ENCODE results near the gene SF3B5. TPM values are rescaled to one million over a fixed set of nuclear protein-coding genes. Genes with fewer than 3 reads are reported as not detected.

The SF3B5 gene
- total RNA-seq, 1 donor from 2014 or later, result 200 TPM

GRCh38 chr6:144110210-144110609 is 14.8 kb upstream of the SF3B5 start:
- TF ChIP-seq CTCF (conservative IDR thresholded peaks at IDR 0.05; ENCODE audit: low read depth, low read length), result no peak
- DNase-seq (ENCODE audit: low read depth), result no peak
- no peak overlapping the region for H3K4me3 ChIP-seq (ENCODE audit: low read depth, low read length)

DNA sequence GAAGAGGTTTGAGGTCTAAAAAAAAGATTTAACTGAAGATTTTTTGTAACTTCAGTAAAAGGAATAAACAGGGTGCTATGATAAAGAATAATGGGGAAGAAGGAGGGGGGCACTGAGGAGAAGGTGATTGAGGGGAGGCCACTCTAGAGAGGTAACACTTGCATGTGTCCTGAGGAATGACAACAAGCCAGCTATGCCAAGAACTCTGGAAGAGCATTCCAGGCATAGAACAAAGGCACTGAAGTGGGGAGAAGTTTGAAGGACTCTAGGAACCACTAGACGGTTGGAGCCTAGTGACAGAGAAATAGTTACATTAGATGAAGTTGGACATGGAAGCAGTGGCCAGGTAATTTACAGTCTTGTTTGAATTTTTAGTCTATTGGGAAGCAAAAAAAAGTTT is 10.8 kb upstream of the SF3B5 start:
- no peak for TF ChIP-seq CTCF (conservative IDR thresholded peaks at IDR 0.05; ENCODE audit: low read depth, low read length)
- H3K4me3 ChIP-seq (ENCODE audit: low read depth, low read length), result no peak overlapping the region
- DNase-seq (ENCODE audit: low read depth), result peak; percentile 41

GRCh38 chr6:144104898-144105487 is 9.6 kb upstream of the SF3B5 start:
- TF ChIP-seq CTCF (conservative IDR thresholded peaks at IDR 0.05; ENCODE audit: low read depth, low read length), result peak; percentile 70

GRCh38 chr6:144104488-144104887 is 9.1 kb upstream of the SF3B5 start:
- TF ChIP-seq CTCF (conservative IDR thresholded peaks at IDR 0.05; ENCODE audit: low read depth, low read length), result no peak
- no peak overlapping the region for H3K4me3 ChIP-seq (ENCODE audit: low read depth, low read length)
- DNase-seq (ENCODE audit: low read depth), result no peak

More at GRCh38 chr6:144104898-144105487, 9.6 kb upstream of the SF3B5 start:
- no peak overlapping the region for H3K4me3 ChIP-seq (ENCODE audit: low read depth, low read length)
- DNase-seq (ENCODE audit: low read depth), result peak; percentile 30

GRCh38 chr6:144103026-144103563 is 7.7 kb upstream of the SF3B5 start:
- DNase-seq (ENCODE audit: low read depth), result no peak
- no peak overlapping the region for H3K4me3 ChIP-seq (ENCODE audit: low read depth, low read length)
- no peak for TF ChIP-seq CTCF (conservative IDR thresholded peaks at IDR 0.05; ENCODE audit: low read depth, low read length)

- DNase-seq (ENCODE audit: low read depth), result no peak
- TF ChIP-seq CTCF (conservative IDR thresholded peaks at IDR 0.05; ENCODE audit: low read depth, low read length), result no peak
These were observed 3.6 kb upstream of the SF3B5 start for GRCh38 chr6:144098993-144099392.

GRCh38 chr6:144094731-144095133 is 641 bp downstream of the SF3B5 start:
- no peak for TF ChIP-seq CTCF (conservative IDR thresholded peaks at IDR 0.05; ENCODE audit: low read depth, low read length)
- H3K4me3 ChIP-seq (ENCODE audit: low read depth, low read length), result peak overlapping the region; percentile 98
- DNase-seq (ENCODE audit: low read depth), result no peak

More at GRCh38 chr6:144098993-144099392, 3.6 kb upstream of the SF3B5 start:
- no peak overlapping the region for H3K4me3 ChIP-seq (ENCODE audit: low read depth, low read length)

Data from epithelial cell of proximal tubule (primary cell).